CD4-positive, alpha-beta T cell treated with Interleukin-15 for 4 hours (primary cell): Measurements from ENCODE around the gene KAT6B.
A peak's percentile ranks its signal among the peaks of the same experiment; 100 is the strongest.

Experiments used
- DNase-seq: peaks from one replicate; pipeline ENCODE4 v3.0.0-alpha.2; 2020; ENCODE audit warnings: low spot score

The KAT6B gene

GRCh38 chr10:74956555-74957111 lies 130.2 kb downstream of the KAT6B start:
- DNase-seq = no peak

GRCh38 chr10:74957285-74957961 lies 131.0 kb downstream of the KAT6B start:
- DNase-seq = no peak

GRCh38 chr10:74958316-74958715 lies 131.9 kb downstream of the KAT6B start:
- DNase-seq = no peak

GRCh38 chr10:74960670-74961069 lies 134.3 kb downstream of the KAT6B start:
- no peak for DNase-seq

- DNase-seq = no peak
Measured at GRCh38 chr10:74962517-74962916, 136.1 kb downstream of the KAT6B start.

- no peak for DNase-seq
Measured at GRCh38 chr10:74963549-74963948, 137.1 kb downstream of the KAT6B start.

- DNase-seq = no peak
Measured at GRCh38 chr10:74967911-74968666, 141.7 kb downstream of the KAT6B start.

GRCh38 chr10:74968667-74969061 lies 142.3 kb downstream of the KAT6B start:
- no peak for DNase-seq

- DNase-seq = no peak
Measured at GRCh38 chr10:74969093-74969492, 142.7 kb downstream of the KAT6B start.

GRCh38 chr10:74969530-74969929 lies 143.1 kb downstream of the KAT6B start:
- no peak for DNase-seq

- no peak for DNase-seq
Measured at GRCh38 chr10:74973741-74974392, 147.5 kb downstream of the KAT6B start.

- no peak for DNase-seq
Measured at GRCh38 chr10:74975758-74976157, 149.4 kb downstream of the KAT6B start.

GRCh38 chr10:74976565-74976964 lies 150.2 kb downstream of the KAT6B start:
- no peak for DNase-seq

- no peak for DNase-seq
Measured at GRCh38 chr10:74977072-74977471, 150.7 kb downstream of the KAT6B start.

- peak; percentile 45 for DNase-seq
Measured at GRCh38 chr10:74977913-74978847, 151.8 kb downstream of the KAT6B start.

- no peak for DNase-seq
Measured at GRCh38 chr10:74981831-74982633, 155.6 kb downstream of the KAT6B start.

- no peak for DNase-seq
Measured at GRCh38 chr10:74982634-74982982, 156.2 kb downstream of the KAT6B start.

- DNase-seq = no peak
Measured at GRCh38 chr10:74983383-74983782, 157.0 kb downstream of the KAT6B start.

- DNase-seq = no peak
Measured at GRCh38 chr10:74987339-74988053, 161.1 kb downstream of the KAT6B start.

- DNase-seq = no peak
Measured at GRCh38 chr10:74988054-74988775, 161.8 kb downstream of the KAT6B start.
